H1 (cell line): Measurements from ENCODE around the gene FES. TPM values are rescaled to one million over a fixed set of nuclear protein-coding genes. Genes with fewer than 3 reads are reported as not detected.

Experiments used
- ASH2L ChIP-seq: fragments of 200-600, 300-600 bp; sonication (generic); IDR thresholded peaks from one replicate; pipeline ENCODE4 v1.7.1; 2017; ENCODE audit warnings: low read length
- BACH1 ChIP-seq: IDR thresholded peaks from 2 replicates; pipeline ENCODE4 v1.6.1; 2012; ENCODE audit warnings: low read length, improper control_type of control experiment
- CHD7 ChIP-seq: fragments of 300-600 bp; sonication (generic); IDR thresholded peaks from 2 replicates; pipeline ENCODE4 v1.7.1; 2012; ENCODE audit warnings: low read length, moderate library complexity, mild to moderate bottlenecking, inconsistent platforms; ENCODE audit not compliant: insufficient replicate concordance
- GABPA ChIP-seq: IDR thresholded peaks from 2 replicates; pipeline ENCODE4 v1.6.1; 2011; ENCODE audit warnings: mild to moderate bottlenecking, low read length, moderate library complexity, borderline replicate concordance; ENCODE audit not compliant: insufficient read depth
- KDM4A ChIP-seq: IDR thresholded peaks from one replicate; pipeline ENCODE4 v1.7.1; 2012; ENCODE audit warnings: low read depth, mild to moderate bottlenecking, moderate library complexity, low read length, inconsistent platforms; ENCODE audit not compliant: severe bottlenecking
- RNF2 ChIP-seq: fragments of 200-900, 300-1000 bp; sonication (generic); IDR thresholded peaks from 2 replicates; pipeline ENCODE4 v1.7.1; 2016; ENCODE audit warnings: borderline replicate concordance, low read depth, mild to moderate bottlenecking, antibody characterized with exemption, low read length; ENCODE audit not compliant: poor library complexity, severe bottlenecking; ENCODE audit errors: missing control alignments
- SIN3A ChIP-seq, 2 experiments: IDR thresholded peaks in 1 of 2; conservative IDR thresholded peaks in 1 of 2; 2 replicates each; pipeline ENCODE4 v1.6.1; 2011 to 2012; ENCODE audit warnings: low read length in 2 of 2, improper control_type of control experiment in 1 of 2, low read depth in 1 of 2, mild to moderate bottlenecking in 1 of 2
- TBP ChIP-seq: IDR thresholded peaks from 2 replicates; pipeline ENCODE4 v1.6.1; 2011; ENCODE audit warnings: low read depth, low read length, improper control_type of control experiment
- YY1 ChIP-seq: IDR thresholded peaks from 2 replicates; pipeline ENCODE4 v1.6.1; 2011; ENCODE audit warnings: low read depth, mild to moderate bottlenecking, low read length
- polyA plus RNA-seq, 7 experiments: library from polyadenylated mRNA; depleted of rRNA in 3 of 7; stranded (reverse) in 5 of 7; unstranded in 2 of 7; fragments of >200 nt in 5 of 7; fragments of 200-250 nt in 2 of 7; gene quantifications; 1 replicate in 5 of 7; 2 replicates in 1 of 7; 4 replicates in 1 of 7; pipeline versions ENCODE4 v1.2.1 to v1.2.3, GENCODE V29; 2011 to 2013; ENCODE audit warnings: missing spikeins in 2 of 7, mixed read lengths in 2 of 7
- total RNA-seq: library from RNA; stranded (reverse); fragmentation: NEBNext Ultra II Directional; extraction: Animal tissue kit (Norgen Biotek cat#: 25700); gene quantifications from 2 replicates; pipeline ENCODE4 v1.2.1, GENCODE V29; 2021

The FES gene
- total and polyA plus RNA-seq, 2 of the 8 experiments (the other 6 are each of a cell fraction or from before 2014, with no cell fraction given) = 8.5 to 8.6 TPM

DNA sequence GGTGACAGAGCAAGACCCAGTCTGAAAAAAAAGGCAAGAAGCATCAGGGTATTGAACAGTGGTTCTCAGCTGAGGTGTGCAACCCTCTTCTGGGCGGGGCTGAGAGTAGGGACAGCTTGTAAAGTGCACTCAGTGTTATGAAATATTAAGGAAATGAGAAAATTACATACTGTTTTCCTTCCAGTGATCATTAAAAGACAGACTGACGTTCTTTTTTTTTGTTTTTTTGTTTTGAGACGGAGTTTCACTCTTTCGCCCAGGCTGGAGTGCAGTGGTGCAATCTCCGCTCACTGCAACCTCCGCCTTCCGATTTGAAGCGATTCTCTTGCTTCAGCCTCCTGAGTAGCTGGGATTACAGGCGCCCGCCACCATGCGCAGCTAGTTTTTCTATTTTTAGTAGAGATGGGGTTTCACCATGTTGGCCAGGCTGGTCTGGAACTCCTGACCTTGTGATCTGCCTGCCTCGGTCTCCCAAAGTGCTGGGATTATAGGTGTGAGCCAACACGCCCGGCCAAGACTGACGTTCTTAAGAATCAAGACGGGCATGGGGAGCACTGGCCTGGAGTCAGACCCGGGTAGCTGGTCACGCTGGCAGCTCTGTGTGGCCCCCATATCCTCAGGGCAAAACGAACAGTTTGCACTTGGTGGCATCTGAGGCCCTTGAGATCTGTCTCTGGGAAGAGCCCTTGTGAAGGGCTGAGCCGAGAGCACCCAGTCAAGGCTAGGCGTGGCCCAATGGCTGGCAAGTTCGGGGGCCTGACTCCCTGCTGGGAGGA, 30.2 kb downstream of the FES start (continued):
- TF ChIP-seq CHD7 (no peak), BACH1 (no peak), SIN3A (conservative IDR thresholded peaks at IDR 0.05 in 1 of 2, IDR thresholded peaks at IDR 0.05 in 1 of 2; ENCODE audit: low read depth in 1 of 2, low read length in 2 of 2) (no peak), ASH2L (no peak), GABPA (no peak), YY1 (no peak), TBP (no peak), RNF2 (no peak), KDM4A (no peak)
